MV-4-11 (cell line): ENCODE results near the gene CSNK1G1.

Experiments used
- DNase-seq: peaks from one replicate; lab custom pipeline; 2025; lab: John Stamatoyannopoulos, UW

CSNK1G1 gene

GRCh38 chr15:64191971-64192830, 163.8 kb downstream of the CSNK1G1 start:
- no peak for DNase-seq

- DNase-seq, result no peak
Measured at GRCh38 chr15:64187396-64188191, 168.4 kb downstream of the CSNK1G1 start.

- no peak for DNase-seq
Measured at GRCh38 chr15:64185146-64185911, 170.6 kb downstream of the CSNK1G1 start.

- no peak for DNase-seq
Measured at GRCh38 chr15:64182859-64183370, 173.1 kb downstream of the CSNK1G1 start.

- DNase-seq, result no peak
Measured at GRCh38 chr15:64180235-64180824, 175.6 kb downstream of the CSNK1G1 start.

- no peak for DNase-seq
Measured at GRCh38 chr15:64166102-64166890, 189.7 kb downstream of the CSNK1G1 start.

GRCh38 chr15:64164436-64164835, 191.5 kb downstream of the CSNK1G1 start:
- no peak for DNase-seq

- DNase-seq, result peak; percentile 70
Measured at GRCh38 chr15:64163659-64164362, 192.2 kb downstream of the CSNK1G1 start.

- peak; percentile 96 for DNase-seq
Measured at GRCh38 chr15:64162869-64163658, 192.9 kb downstream of the CSNK1G1 start, which contains the start of gene PPIB. PPIB (minus strand) TSS chr15:64163022; CDS start chr15:64162986, 36 bp downstream.

GRCh38 chr15:64162478-64162868, 193.5 kb downstream of the CSNK1G1 start:
- DNase-seq, result no peak

- no peak for DNase-seq
Measured at GRCh38 chr15:64161688-64162477, 194.1 kb downstream of the CSNK1G1 start.

- DNase-seq, result no peak
Measured at GRCh38 chr15:64158363-64159134, 197.4 kb downstream of the CSNK1G1 start.

- DNase-seq, result no peak
Measured at GRCh38 chr15:64157599-64158125, 198.3 kb downstream of the CSNK1G1 start.

GRCh38 chr15:64156652-64157331, 199.2 kb downstream of the CSNK1G1 start:
- no peak for DNase-seq

- DNase-seq, result no peak
Measured at GRCh38 chr15:64155802-64156651, 199.9 kb downstream of the CSNK1G1 start.
